GM19240 (cell line): Measurements from ENCODE around the gene PITPNM1.
"Not testable (repeated sequence)": the region's sequence is repeated elsewhere in the genome, so short reads cannot be mapped to it uniquely, and the experiment has no call there.

Experiments
- DNase-seq: peaks from one replicate; pipeline ENCODE4 v3.0.0; 2011; ENCODE audit warnings: low spot score; ENCODE audit not compliant: insufficient read length

Gene PITPNM1

DNA sequence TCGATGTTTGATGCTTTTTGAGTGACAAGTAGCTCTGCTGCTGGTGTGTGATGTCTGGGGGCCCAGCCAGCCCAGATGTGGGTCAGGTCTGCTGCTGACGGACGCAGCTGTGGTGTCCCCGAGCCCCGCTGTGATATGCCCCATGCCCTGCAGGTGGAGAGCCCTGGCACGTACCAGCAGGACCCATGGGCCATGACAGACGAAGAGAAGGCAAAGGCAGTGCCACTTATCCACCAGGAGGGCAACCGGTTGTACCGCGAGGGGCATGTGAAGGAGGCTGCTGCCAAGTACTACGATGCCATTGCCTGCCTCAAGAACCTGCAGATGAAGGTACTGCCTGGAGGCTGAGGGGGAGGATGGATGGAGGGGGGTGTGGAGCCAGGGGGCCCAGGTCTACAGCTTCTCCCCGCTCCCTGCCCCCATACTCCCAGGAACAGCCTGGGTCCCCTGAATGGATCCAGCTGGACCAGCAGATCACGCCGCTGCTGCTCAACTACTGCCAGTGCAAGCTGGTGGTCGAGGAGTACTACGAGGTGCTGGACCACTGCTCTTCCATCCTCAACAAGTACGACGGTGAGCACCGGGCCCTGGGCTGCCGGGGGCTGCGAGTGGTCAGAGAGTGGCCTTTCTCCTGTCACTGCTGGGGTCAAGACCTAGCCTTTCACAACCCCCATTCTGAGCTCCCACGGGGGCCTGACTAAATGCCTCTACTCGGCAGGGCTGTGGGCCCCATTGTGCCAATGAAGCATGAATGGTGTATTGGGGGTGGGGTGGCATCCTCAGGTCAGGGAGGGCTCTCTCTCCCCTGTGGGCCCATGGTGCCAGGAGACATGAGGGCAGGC, 15.1 kb downstream of the PITPNM1 start:
- DNase-seq: no peak

DNA sequence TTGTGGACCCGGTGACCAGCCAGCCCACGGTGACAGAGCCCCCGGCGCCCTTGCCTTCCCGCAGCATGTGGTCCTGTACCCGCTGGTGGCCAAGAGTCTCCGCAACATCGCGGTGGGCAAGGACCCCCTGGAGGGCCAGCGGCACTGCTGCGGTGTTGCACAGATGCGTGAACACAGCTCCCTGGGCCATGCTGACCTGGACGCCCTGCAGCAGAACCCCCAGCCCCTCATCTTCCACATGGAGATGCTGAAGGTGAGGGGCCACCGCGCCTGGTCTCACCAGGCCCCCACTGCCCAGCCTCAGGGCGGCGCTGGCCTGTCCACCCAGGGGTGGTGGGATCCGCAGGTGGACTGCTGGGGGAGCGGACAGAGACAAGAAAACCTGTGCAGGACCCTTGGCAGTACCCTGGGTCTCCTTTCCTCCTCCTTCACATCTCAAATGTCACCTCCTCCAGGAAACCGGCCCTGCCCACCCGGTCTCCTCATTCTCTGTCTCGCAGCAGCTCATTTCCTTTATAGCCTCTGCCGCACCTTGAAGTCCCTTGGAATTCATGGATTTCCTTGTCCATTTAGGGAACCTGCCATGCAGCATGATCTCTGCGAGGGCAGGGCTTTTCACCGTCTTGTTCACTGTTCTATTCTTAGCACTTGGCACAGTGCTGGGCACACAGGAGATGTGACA, 15.8 kb downstream of the PITPNM1 start:
- no peak for DNase-seq

DNA sequence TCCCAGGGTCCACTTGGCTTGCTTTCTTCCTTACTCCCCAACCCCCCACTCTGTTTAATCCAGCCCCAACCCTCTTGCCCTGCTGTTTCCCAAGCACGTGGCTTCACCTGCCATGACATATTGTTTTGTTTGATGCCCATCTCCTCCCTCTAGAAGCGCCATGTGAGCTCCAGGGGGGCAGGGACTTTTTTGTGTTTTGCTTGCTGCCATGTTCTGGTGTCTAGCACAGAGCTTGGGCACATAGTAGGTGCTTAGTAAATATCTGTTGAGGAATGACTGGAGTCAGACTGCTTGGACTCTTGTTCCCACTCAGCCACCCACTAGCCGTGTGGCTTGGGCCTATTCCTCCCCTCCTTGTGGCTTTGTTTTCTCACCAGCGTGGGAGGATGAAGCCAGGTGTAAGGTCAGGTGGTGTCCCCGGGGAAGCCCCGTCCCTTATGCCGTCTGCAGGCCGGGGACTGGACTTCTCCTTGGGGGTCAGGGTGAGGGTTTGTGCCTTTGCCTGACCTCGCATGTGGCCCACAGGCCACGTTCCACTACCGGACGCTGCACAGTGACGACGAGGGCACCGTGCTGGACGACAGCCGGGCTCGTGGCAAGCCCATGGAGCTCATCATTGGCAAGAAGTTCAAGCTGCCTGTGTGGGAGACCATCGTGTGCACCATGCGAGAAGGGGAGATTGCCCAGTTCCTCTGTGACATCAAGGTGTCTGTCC, 18.5 kb downstream of the PITPNM1 start:
- peak; percentile 86 for DNase-seq

DNA sequence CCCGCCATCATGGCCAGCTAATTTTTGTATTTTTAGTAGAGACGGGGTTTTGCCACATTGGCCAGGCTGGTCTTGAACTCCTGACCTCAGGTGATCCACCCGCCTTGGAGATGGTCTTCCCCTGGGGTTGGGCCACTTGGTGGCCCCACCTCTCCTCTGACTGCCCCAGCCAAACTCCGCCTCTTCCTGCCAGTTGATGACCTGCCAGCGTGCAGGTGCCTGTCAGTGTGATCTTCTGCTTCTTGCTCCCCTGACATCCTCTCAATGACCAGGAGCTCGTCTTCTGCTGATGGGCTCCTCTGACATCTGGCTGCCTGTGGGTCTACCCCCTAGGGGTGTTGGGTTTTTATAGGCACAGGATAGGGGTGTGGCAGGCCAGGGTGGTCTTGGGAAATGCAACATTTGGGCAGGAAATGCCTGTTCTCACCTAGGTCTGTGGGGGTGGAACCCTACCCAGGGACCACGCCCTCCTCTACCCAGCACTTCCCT, 19.2 kb downstream of the PITPNM1 start:
- DNase-seq: not testable (repeated sequence)

DNA sequence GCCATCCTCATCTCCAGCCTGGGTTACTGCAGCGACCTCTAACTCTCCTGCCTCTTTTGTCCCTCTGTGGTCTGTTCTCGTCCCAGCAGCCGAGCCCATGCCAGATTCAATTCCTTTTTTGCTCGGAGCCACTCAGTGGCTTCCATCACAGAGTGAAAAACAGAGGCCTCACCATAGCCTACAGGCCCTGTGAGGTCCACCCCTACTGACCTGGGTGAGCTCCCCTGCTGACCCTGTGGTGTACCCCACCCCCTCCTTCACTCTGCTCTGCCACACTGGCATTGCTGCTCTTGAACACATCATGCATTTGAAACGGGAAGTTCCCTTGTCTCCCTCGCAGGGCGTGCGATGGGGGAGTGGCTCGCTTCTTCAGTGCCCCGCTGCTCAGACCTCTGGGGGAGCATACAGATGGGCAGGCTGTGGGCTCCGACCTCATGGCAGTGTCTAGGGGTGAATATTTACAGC, 20.3 kb downstream of the PITPNM1 start:
- no peak for DNase-seq

DNA sequence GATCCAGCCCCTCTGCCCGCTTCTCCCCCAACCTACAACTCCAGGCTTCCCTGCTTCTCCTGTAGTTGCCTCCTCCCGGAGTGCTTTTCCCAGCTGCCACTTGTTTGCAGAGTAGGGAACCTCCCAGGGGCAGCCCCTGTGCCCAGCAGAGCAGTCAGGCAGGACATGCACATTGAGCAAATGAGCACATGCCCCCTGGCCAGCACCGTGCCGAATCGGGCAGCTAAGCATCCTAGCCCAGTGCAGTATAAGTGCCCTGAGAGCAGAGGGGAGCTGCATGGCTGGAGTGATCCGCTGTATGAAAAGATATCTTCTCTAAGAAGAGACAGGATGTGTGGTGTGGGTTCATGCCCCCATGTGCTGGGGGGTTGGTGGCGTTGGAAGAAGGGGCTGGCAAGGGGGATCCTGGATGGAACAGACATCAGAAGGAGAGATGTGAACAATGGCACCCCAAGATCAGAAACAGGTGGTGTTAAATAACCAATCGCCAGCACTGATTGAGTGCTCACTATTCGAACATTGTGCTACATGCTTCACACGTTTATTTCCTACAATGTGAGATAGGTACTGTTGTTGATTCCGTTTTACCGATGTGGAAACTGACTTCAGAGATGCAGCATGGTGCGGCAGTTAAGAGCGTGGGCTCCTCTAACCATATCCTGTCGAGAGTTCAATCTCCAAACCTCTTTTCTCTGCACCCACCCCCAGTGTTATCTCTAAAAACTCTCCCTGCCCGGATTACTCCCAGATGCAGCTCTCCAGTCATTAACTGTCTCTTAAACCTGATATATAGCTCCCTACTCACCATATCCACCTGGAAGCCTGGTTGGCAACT, 21.1 kb downstream of the PITPNM1 start:
- DNase-seq: no peak

DNA sequence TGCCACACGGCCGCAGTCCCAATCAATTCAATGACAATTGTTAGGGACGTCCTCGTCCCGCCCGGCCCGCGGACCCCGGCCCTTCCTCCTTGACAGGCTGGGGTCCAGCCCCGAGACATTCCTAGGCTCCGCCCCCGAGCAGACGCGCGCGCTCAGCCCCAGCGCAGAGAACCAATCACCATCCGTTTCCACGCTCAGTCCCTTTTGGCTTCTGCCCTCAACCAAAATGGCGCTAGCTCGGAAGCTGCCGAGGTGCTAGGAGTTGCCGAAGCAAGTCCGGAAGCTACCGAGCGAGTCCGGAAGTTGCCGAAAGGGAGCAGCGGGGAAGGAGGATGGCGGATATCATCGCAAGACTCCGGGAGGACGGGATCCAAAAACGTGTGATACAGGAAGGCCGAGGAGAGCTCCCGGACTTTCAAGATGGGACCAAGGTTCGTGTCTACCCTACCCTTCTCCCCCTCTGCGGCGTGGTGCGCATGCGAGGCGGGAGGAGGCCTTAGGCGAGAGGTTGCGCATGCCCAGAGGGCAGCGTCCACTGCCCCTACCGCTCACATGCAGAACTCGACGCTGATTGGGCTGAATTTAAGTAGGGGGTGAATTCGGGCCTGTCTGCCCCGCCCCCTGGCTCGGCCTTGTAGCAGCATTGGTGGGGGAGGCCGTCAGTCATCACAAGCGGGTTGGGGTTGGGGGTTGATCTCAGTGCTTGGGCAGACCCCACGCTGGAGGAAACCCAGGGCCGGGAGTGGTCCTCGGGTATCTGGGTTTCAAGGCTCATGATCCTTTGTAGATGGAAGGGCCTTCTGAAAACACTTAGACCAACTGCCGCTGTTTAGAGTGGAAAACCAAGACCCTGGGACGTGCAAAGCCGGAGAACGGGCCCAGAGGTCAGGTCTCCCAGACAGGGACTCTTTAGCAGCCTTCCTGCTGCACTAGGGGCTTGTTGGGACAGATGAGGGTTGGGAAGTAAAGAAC, 22.1 kb downstream of the PITPNM1 start, which contains the start of gene AIP:
Gene AIP (plus strand): TSS at position 200 of the 972 bp plus-strand sequence. CDS start 133 bp downstream, at position 333.
- peak; percentile 99 for DNase-seq

DNA sequence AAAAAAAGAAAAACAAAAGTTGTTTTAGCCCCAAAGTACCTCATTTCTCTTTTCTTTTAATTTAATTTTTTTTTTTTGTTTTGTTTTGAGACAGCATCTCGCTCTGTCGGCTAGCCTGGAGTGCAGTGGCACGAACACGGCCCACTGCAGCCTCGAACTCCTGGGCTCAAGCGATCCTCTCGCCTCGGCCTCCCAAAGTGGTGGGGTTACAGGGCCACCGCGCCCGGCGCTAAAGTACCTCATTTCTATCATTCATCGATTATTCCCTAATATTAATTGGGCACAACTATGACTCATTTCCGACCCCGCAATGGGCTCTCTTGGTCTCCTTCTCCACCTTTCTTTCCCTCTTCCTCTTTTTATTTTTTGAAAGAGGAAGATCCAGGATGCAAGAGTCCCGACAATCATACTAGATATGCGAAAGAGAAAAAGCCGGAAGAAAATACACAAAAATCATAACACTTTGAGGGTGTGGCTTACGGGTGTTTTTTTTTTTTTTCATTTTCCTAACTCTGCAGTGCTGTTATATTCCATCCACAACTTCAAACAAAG, 22.8 kb downstream of the PITPNM1 start:
- no peak for DNase-seq

DNA sequence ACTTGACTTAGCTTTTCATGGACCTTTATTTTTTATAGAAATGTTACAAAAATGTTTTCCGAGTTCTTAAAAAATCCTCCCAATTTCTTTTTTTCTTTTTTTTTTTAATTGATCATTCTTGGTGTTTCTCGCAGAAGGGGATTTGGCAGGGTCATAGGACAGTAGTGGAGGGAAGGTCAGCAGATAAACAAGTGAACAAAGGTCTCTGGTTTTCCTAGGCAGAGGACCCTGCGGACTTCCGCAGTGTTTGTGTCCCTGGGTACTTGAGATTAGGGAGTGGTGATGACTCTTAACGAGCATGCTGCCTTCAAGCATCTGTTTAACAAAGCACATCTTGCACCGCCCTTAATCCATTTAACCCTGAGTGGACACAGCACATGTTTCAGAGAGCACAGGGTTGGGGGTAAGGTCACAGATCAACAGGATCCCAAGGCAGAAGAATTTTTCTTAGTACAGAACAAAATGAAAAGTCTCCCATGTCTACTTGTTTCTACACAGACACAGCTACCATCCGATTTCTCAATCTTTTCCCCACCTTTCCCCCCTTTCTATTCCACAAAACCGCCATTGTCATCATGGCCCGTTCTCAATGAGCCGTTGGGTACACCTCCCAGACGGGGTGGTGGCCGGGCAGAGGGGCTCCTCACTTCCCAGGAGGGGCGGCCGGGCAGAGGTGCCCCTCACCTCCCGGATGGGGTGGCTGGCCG, 27.7 kb downstream of the PITPNM1 start:
- not testable (repeated sequence) for DNase-seq

DNA sequence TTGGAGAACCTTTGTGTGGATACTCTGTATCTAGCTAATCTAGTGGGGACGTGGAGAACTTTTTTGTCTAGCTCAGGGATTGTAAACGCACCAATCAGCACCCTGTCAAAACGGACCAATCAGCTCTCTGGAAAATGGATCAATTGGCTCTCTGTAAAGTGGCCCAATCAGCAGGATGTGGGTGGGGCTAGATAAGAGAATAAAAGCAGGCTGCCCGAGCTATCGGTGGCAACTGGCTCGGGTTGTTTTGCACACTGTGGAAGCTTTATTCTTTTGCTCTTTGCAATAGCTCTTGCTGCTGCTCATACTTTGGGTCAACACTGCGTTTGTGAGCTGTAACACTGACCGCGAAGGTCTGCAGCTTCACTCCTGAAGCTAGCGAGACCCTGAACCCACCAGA, 28.5 kb downstream of the PITPNM1 start:
- DNase-seq: not testable (repeated sequence)

DNA sequence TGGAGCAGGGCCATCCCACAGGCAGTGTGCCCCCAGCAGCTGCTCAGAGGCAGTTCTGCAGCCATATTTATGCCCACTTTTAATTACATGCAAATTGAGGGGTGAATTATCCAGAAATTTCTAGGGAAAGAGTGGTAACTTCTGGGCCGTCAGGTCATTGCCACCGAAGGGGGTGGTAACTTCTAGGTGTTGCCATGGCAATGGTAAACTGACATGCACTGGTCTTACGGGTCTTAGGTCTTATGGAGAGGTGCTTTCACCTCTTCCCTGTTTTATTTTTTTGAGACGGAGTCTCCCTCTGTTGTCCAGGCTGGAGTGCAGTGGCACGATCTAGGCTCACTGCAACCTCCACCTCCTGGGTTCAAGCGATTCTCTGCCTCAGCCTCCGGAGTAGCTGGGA, 32.3 kb downstream of the PITPNM1 start:
- DNase-seq: no peak

DNA sequence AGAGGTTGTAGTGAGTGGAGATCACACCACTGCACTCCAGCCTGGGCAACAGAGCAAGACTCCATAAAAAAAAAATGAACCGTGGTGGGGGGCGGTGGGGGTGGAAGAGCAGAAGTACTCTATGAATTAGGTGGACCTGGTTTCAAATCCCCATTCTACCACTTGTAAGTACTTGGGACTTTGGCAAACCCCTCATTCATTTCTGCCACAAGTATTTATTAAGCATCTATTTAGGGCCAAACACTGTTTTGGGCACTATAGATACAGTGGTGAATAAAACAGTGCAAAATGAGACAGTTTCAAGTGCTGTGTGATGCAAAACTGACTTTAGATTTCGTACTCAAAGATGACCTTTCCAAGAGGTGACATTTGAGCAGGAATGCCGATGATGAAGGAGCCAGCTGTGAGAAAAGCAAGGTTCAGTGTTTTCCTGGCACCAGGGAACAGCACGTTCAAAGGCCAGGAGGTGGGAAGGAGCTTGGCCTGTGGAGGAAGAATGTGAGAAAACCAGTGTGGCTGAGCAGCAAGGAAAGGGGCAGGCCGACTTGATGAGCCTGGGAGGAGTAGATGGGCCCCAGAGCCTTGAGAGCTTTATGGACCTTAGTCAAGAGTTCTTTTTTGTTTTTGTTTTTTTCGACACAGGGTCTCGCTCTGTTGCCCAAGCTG, 34.7 kb downstream of the PITPNM1 start:
- DNase-seq: no peak

DNA sequence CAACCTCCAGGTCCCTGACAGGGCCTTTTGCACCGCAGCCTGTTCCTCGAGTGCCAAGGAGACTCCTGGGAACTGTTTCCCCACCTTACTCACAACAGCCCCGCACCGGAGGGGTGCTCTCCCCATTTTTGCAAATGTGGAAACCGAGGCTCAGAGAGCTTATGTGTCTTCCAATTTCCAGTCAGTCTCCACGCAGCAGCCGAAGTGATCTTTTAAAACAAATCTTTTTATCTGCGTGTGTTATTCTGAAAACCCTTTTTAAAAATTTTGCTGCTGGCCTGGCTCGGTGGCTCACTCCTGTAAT, 35.7 kb downstream of the PITPNM1 start:
- no peak for DNase-seq

DNA sequence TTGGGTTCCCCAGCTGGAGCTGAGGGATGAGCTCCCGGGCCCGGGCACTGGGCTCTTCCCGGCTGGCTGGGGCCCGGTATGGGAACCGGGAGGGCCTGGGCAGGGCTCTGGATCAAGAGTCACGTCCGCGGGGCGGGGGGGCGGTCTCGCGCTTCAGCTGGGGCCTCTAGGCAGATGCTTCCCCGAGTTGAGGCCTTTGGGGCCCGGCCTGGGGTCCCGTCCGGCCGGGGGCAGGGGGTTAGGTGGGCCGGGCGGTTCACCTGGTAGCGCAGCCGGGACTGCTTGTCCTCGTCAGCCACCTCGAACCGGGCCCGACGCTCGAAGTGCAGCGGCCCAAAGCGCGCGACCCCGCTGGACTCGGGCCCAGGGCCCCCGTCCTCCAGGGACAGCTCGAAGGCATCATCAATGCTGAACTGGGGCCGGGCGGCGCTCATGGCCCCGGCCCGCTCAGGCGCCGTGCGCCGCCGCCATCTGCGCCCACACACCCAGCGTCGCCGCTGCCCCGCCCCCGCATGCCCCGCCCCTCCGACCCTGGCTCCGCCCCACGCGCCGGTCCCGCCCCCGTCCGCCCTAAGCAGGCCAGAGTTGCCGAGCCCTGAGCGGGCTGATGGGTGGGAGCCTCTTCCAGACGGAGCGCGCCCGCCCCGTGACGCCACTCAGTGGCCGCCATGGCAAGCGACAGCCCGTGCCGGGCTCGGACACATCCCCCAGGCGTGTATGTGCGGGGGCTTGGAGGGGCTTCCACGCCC, 36.2 kb downstream of the PITPNM1 start, which contains the start of gene TMEM134:
Gene TMEM134 (minus strand): TSS at position 493 of the 749 bp plus-strand sequence. CDS start 59 bp downstream, at position 434.
- DNase-seq: peak; percentile 92

DNA sequence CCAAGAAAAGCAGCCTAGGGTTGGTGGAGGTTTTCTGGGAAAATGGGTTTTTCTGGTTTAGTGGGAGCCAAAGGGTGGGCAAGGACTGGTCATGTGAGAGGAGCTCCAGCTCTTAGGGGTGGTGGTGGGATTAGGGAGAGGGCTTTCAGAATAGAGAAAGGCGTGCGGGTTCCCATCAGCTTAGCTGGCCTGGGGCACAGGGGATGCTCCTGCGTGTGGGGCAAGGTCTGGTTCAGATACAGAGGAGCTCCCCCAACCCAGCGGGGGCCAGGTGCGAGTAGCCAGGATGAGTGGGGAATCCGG, 36.8 kb downstream of the PITPNM1 start:
- no peak for DNase-seq

DNA sequence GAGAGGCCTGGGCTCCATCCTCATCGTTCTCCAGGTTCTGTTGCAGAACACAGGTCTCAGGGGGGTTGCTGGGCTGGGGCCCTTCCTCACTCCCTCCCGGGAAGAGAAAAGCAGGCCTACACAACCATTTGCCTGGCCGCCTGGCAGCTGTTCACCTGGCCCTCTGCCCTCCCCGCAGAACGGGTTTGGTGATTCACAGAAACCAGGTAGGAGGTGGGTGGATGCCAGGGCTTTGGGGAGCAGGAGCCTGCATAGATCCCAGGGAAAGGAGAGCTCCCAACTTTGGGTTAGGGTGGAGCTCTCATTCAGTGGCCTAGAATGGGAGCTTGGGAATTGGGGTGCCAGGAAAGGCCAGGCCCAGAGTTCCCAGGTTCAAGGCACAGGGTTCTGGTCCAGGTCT, 37.1 kb downstream of the PITPNM1 start:
- no peak for DNase-seq

DNA sequence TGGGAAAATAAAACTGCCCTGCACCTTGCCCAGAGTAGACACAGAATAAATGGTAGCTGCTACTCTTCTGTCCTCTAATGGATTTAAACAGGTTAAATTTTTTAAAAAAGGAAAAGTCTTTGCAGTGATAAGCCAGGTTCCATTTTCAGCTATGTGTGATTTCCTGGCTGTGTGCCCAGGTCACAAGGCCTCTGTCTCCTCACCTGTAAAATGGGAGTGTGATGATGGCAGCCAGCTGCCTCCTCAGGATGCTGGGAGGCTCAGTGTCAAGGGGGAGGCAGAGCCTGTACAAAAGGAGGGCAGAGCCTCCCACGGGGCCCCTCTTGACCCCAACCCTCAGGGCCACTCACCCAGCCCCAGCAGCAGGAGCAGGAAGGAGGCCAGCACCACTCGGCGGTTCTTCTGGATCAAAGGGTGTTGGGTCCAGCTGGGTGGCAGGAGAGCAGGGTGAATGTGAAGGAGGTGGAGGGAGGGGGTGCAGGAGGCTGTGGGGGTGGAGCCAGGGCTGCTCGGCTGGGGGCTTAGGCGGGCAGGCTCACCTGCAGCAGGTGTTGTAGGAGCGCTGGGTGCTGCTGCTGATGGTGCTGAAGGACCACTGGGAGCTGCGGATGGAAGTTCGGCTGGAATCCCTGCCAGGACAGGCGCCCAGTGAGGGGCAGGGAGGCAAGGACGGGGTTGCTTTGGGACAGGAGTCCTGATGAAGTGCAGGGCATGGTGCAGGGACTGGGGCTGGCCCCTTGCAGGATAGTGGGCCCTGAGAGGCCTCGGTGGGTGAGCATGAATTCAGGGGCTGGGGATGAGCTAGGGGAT, 38.0 kb downstream of the PITPNM1 start:
- no peak for DNase-seq
